Measurements from ENCODE around the gene LRRC59. TPM values are rescaled to one million over a fixed set of nuclear protein-coding genes. Genes with fewer than 3 reads are reported as not detected.

LRRC59 gene
- total RNA-seq, 1 experiment from 2014 or later: 177 TPM

GRCh38 chr17:50414808-50415207 is 17.5 kb upstream of the LRRC59 start:
- Histone ChIP-seq H3K36me3 (ENCODE audit: insufficient read depth, low read length, poor library complexity, severe bottlenecking) (no peaks in the 10 kb centered on the region), H3K27me3 (replicated peaks; ENCODE audit: insufficient read depth, low read depth, low read length, poor library complexity) (no peaks in the 10 kb centered on the region), H3K9me3 (ENCODE audit: low read depth, low read length, poor library complexity, severe bottlenecking) (no peaks in the 10 kb centered on the region), H3K27ac (ENCODE audit: low read depth, low read length, poor library complexity, severe bottlenecking) (no peak overlapping the region), H3K4me3 (ENCODE audit: low read depth, low read length, poor library complexity, severe bottlenecking) (no peak overlapping the region), H3K4me1 (ENCODE audit: insufficient read depth, low read length, poor library complexity, severe bottlenecking) (no peaks in the 10 kb centered on the region)
- ChIA-PET POLR2A (ENCODE audit: low non-redundant PET) (no interaction called here), CTCF (no interaction called here)
- no TSS peak for BruUV-seq (replicated peaks)
- TF ChIP-seq, protein P1, sequence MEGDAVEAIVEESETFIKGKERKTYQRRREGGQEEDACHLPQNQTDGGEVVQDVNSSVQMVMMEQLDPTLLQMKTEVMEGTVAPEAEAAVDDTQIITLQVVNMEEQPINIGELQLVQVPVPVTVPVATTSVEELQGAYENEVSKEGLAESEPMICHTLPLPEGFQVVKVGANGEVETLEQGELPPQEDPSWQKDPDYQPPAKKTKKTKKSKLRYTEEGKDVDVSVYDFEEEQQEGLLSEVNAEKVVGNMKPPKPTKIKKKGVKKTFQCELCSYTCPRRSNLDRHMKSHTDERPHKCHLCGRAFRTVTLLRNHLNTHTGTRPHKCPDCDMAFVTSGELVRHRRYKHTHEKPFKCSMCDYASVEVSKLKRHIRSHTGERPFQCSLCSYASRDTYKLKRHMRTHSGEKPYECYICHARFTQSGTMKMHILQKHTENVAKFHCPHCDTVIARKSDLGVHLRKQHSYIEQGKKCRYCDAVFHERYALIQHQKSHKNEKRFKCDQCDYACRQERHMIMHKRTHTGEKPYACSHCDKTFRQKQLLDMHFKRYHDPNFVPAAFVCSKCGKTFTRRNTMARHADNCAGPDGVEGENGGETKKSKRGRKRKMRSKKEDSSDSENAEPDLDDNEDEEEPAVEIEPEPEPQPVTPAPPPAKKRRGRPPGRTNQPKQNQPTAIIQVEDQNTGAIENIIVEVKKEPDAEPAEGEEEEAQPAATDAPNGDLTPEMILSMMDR (conservative IDR thresholded peaks at IDR 0.05; ENCODE audit: low read depth, low read length): no peak
- no peak for TF ChIP-seq EZH2 (IDR thresholded peaks at IDR 0.05; ENCODE audit: borderline replicate concordance, low read depth, low read length, poor library complexity, severe bottlenecking)
- intact Hi-C loops (cut with micrococcal nuclease; ENCODE audit: unreplicated experiment): no loop called here
- no peak for DNase-seq (ENCODE audit: low spot score)

GRCh38 chr17:50412188-50412732 is 14.9 kb upstream of the LRRC59 start:
- POLR2A ChIA-PET (ENCODE audit: low non-redundant PET): no interaction called here
- H3K27ac ChIP-seq (ENCODE audit: low read depth, low read length, poor library complexity, severe bottlenecking): no peak overlapping the region
- BruUV-seq (replicated peaks): no TSS peak
- H3K36me3 ChIP-seq (ENCODE audit: insufficient read depth, low read length, poor library complexity, severe bottlenecking): no peaks in the 10 kb centered on the region
- no peak for TF ChIP-seq EZH2 (IDR thresholded peaks at IDR 0.05; ENCODE audit: borderline replicate concordance, low read depth, low read length, poor library complexity, severe bottlenecking)
- TF ChIP-seq, protein P1 (conservative IDR thresholded peaks at IDR 0.05; ENCODE audit: low read depth, low read length): no peak
- no peaks in the 10 kb centered on the region for H3K27me3 ChIP-seq (replicated peaks; ENCODE audit: insufficient read depth, low read depth, low read length, poor library complexity)
- DNase-seq (ENCODE audit: low spot score): no peak
- no peaks in the 10 kb centered on the region for H3K9me3 ChIP-seq (ENCODE audit: low read depth, low read length, poor library complexity, severe bottlenecking)
- no peak overlapping the region for H3K4me3 ChIP-seq (ENCODE audit: low read depth, low read length, poor library complexity, severe bottlenecking)
- CTCF ChIA-PET: no interaction called here
- intact Hi-C loops (cut with micrococcal nuclease; ENCODE audit: unreplicated experiment): no loop called here
- no peaks in the 10 kb centered on the region for H3K4me1 ChIP-seq (ENCODE audit: insufficient read depth, low read length, poor library complexity, severe bottlenecking)

GRCh38 chr17:50407921-50408320 is 10.6 kb upstream of the LRRC59 start:
- TF ChIP-seq, protein P1 (conservative IDR thresholded peaks at IDR 0.05; ENCODE audit: low read depth, low read length): no peak
- no peak for TF ChIP-seq EZH2 (IDR thresholded peaks at IDR 0.05; ENCODE audit: borderline replicate concordance, low read depth, low read length, poor library complexity, severe bottlenecking)
- BruUV-seq (replicated peaks): no TSS peak
- Histone ChIP-seq H3K9me3 (ENCODE audit: low read depth, low read length, poor library complexity, severe bottlenecking) (no peaks in the 10 kb centered on the region), H3K27me3 (replicated peaks; ENCODE audit: insufficient read depth, low read depth, low read length, poor library complexity) (no peaks in the 10 kb centered on the region), H3K4me3 (ENCODE audit: low read depth, low read length, poor library complexity, severe bottlenecking) (no peak overlapping the region), H3K4me1 (ENCODE audit: insufficient read depth, low read length, poor library complexity, severe bottlenecking) (no peaks in the 10 kb centered on the region), H3K27ac (ENCODE audit: low read depth, low read length, poor library complexity, severe bottlenecking) (no peak overlapping the region), H3K36me3 (ENCODE audit: insufficient read depth, low read length, poor library complexity, severe bottlenecking) (no peaks in the 10 kb centered on the region)
- ChIA-PET CTCF (interaction anchor here (0.8 kb wide), 1 partner anchor 11 kb away, joined by 4 read pairs; no protein-coding TSS in a partner anchor), POLR2A (ENCODE audit: low non-redundant PET) (no interaction called here)
- DNase-seq (ENCODE audit: low spot score): no peak
- intact Hi-C loops (cut with micrococcal nuclease; ENCODE audit: unreplicated experiment): no loop called here

Measured in A673 (cell line).